PC-3 (cell line): Measurements from ENCODE around the gene TMTC3.

Experiments
- EZH2 ChIP-seq: fragments of 300-600 bp; sonication (generic); IDR thresholded peaks from one replicate; pipeline ENCODE4 v1.6.1; 2017; ENCODE audit warnings: antibody characterized with exemption, mild to moderate bottlenecking, low read length; ENCODE audit not compliant: unreplicated experiment
- EZH2phosphoT487 ChIP-seq: fragments of 300-600 bp; sonication (generic); IDR thresholded peaks from 2 replicates; pipeline ENCODE4 v1.6.1; 2018; ENCODE audit warnings: mild to moderate bottlenecking, antibody characterized with exemption, low read length, borderline replicate concordance
- TF ChIP-seq, protein P1 (sequence below): fragments of 300-600 bp; sonication (generic); conservative IDR thresholded peaks from 2 replicates; pipeline ENCODE4 v1.5.1; 2017; ENCODE audit warnings: antibody characterized with exemption, low read depth, mild to moderate bottlenecking, low read length

DNA sequence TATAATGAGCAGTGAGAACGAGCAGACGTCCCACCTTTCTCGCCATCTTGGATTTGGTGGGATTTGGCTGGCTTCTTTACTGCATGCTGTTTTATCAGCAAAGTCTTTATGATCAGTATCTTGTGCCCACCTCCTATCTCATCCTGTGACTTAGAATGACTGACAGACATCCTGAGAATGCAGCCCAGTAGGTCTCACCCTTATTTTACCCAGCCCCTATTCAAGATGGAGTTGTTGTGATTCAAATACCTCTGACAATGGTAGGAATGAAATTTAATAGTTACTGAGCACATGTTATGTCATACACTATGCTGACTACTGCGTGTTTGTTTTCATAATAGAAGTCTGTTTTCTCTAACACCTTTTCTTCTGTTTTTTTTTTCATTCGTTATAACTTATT lies 1.9 kb downstream of the TMTC3 start:
- TF ChIP-seq, protein P1, sequence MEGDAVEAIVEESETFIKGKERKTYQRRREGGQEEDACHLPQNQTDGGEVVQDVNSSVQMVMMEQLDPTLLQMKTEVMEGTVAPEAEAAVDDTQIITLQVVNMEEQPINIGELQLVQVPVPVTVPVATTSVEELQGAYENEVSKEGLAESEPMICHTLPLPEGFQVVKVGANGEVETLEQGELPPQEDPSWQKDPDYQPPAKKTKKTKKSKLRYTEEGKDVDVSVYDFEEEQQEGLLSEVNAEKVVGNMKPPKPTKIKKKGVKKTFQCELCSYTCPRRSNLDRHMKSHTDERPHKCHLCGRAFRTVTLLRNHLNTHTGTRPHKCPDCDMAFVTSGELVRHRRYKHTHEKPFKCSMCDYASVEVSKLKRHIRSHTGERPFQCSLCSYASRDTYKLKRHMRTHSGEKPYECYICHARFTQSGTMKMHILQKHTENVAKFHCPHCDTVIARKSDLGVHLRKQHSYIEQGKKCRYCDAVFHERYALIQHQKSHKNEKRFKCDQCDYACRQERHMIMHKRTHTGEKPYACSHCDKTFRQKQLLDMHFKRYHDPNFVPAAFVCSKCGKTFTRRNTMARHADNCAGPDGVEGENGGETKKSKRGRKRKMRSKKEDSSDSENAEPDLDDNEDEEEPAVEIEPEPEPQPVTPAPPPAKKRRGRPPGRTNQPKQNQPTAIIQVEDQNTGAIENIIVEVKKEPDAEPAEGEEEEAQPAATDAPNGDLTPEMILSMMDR = no peak
- TF ChIP-seq EZH2 (no peak), EZH2phosphoT487 (no peak)
